Panc1 (cell line): Measurements from ENCODE around the gene PTGES3. TPM values are rescaled to one million over a fixed set of nuclear protein-coding genes. Genes with fewer than 3 reads are reported as not detected.

ENCODE experiments used
- ATAC-seq: fragments of 200-7000 bp; cut with Tn5 transposase; 2 replicates; pipeline ENCODE4 v1.9.1; 2020; ENCODE audit warnings: mild to moderate bottlenecking, moderate library complexity
- Bru-seq: library from RNA; stranded (reverse); fragments of 400-500 nt; gene quantifications from one replicate; lab custom pipeline; 2021; lab: Mats Ljungman, UMichigan
- BruChase-seq, 2 experiments: library from RNA; stranded (reverse); fragments of 400-500 nt; gene quantifications; one replicate each; lab custom pipeline; 2021; lab: Mats Ljungman, UMichigan
- BruUV-seq: library from RNA; stranded (reverse); fragments of 400-500 nt; replicated peaks from 2 replicates; lab custom pipeline; 2021; lab: Mats Ljungman, UMichigan
- CTCF ChIA-PET: fragments of 300-600 bp; sonication (Branson Sonifier 250); formaldehyde crosslinking; loops from one replicate; lab custom pipeline; 2022; ENCODE audit warnings: antibody characterized with exemption; lab: Charles Lee
- POLR2A ChIA-PET: fragments of 300-600 bp; sonication (Branson Sonifier 250); formaldehyde crosslinking; loops from one replicate; lab custom pipeline; 2022; ENCODE audit warnings: antibody characterized with exemption; lab: Charles Lee
- DNase-seq: peaks from one replicate; pipeline ENCODE4 v3.0.0-alpha.2; 2010; ENCODE audit warnings: low read depth, low spot score
- H3K27ac ChIP-seq: 2 replicates; pipeline ENCODE4 v1.5.1; 2011; ENCODE audit warnings: mild to moderate bottlenecking, low read length, inconsistent platforms
- H3K27me3 ChIP-seq: fragments of 200-500 bp; sonication (Bioruptor generic); 2 replicates; pipeline ENCODE4 v1.6.0; 2014; ENCODE audit warnings: low read length, inconsistent platforms; ENCODE audit not compliant: control insufficient read depth, insufficient read depth
- H3K36me3 ChIP-seq: fragments of 200-500 bp; sonication (Bioruptor generic); 2 replicates; pipeline ENCODE4 v1.5.1; 2014; ENCODE audit warnings: inconsistent platforms, mild to moderate bottlenecking, low read length, moderate library complexity; ENCODE audit not compliant: control insufficient read depth, insufficient read depth
- H3K4me1 ChIP-seq: 2 replicates; pipeline ENCODE4 v1.5.1; 2011; ENCODE audit warnings: inconsistent platforms, mild to moderate bottlenecking, low read length, moderate library complexity; ENCODE audit not compliant: control insufficient read depth, insufficient read depth
- H3K4me3 ChIP-seq, 2 experiments: 2 replicates each; pipeline ENCODE4 v1.5.1; 2011 to 2012; ENCODE audit warnings: low read depth in 2 of 2, low read length in 2 of 2, mild to moderate bottlenecking in 2 of 2, inconsistent platforms in 1 of 2, moderate library complexity in 1 of 2
- H3K9me3 ChIP-seq: fragments of 200-500 bp; sonication (Bioruptor generic); 2 replicates; pipeline ENCODE4 v1.5.1; 2014; ENCODE audit warnings: low read depth, mild to moderate bottlenecking, inconsistent platforms, low read length, moderate library complexity; ENCODE audit not compliant: control insufficient read depth, insufficient read depth
- POLR2AphosphoS5 ChIP-seq: IDR thresholded peaks from 2 replicates; pipeline ENCODE4 v1.6.1; 2012; ENCODE audit warnings: mild to moderate bottlenecking, low read depth, low read length, moderate library complexity
- SIN3A ChIP-seq: IDR thresholded peaks from 2 replicates; pipeline ENCODE4 v1.6.1; 2012; ENCODE audit warnings: low read depth, mild to moderate bottlenecking, low read length, moderate library complexity, borderline replicate concordance; ENCODE audit not compliant: insufficient read depth
- TCF7L2 ChIP-seq: IDR thresholded peaks from 2 replicates; pipeline ENCODE4 v1.6.1; 2011; ENCODE audit warnings: mild to moderate bottlenecking, low read depth, low read length, inconsistent platforms
- in situ Hi-C: cut with HindIII; loops from 2 replicates; pipeline ENCODE4 v1.10.0; 2016; ENCODE audit warnings: low sequenced_read_pairs, low pct_unique_long_range_greater_than_20kb
- intact Hi-C: fragments of 100-400 bp; cut with micrococcal nuclease; formaldehyde crosslinking; loops from one replicate; pipeline ENCODE4 v1.10.0; 2022; ENCODE audit not compliant: unreplicated experiment
- long read RNA-seq: library from polyadenylated mRNA; unstranded; transcript quantifications from one replicate; pipeline ENCODE4 v2.0.0, GENCODE V29; 2021; ENCODE audit not compliant: unreplicated experiment
- polyA plus RNA-seq: library from polyadenylated mRNA; unstranded; fragments of >200 nt; gene quantifications from one replicate; pipeline ENCODE4 v1.2.1, GENCODE V29; 2012; ENCODE audit warnings: missing spikeins; ENCODE audit not compliant: insufficient read length
- total RNA-seq: library from RNA; stranded (reverse); gene quantifications from one replicate; pipeline ENCODE4 v1.2.1, GENCODE V29; 2021; ENCODE audit not compliant: unreplicated experiment
- TF ChIP-seq, protein P1 (sequence below), 2 experiments: IDR thresholded peaks; 2 replicates each; pipeline ENCODE4 v1.6.1; 2011 to 2012; ENCODE audit warnings: low read depth in 2 of 2, control low read depth in 1 of 2, low read length in 1 of 2, mild to moderate bottlenecking in 1 of 2, moderate library complexity in 1 of 2; ENCODE audit not compliant: insufficient read depth in 1 of 2
- TF ChIP-seq, protein P2 (sequence below): fragments of 450-650 bp; IDR thresholded peaks from 2 replicates; pipeline ENCODE4 v1.5.1; 2017; ENCODE audit warnings: mild to moderate bottlenecking

Gene PTGES3, protein sequence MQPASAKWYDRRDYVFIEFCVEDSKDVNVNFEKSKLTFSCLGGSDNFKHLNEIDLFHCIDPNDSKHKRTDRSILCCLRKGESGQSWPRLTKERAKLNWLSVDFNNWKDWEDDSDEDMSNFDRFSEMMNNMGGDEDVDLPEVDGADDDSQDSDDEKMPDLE
- total RNA-seq (339 TPM), Bru-seq, nascent RNA (percentile 97 among the genes with signal in this experiment), BruChase-seq, experiment 1, labeled RNA remaining after a 2-hour chase (percentile 98 among the genes with signal in this experiment), BruChase-seq, experiment 2, labeled RNA remaining after a 6-hour chase (percentile 99 among the genes with signal in this experiment)
- 264 TPM for polyA plus RNA-seq
- long read RNA-seq, transcript PTGES3-202 (7 exons, 1,547 nt), result minor isoform, 24 of 726 reads
- long read RNA-seq, transcript PTGES3-204 (7 exons, 1,017 nt), result minor isoform, 9 of 726 reads
- long read RNA-seq, transcript PTGES3-201 (8 exons, 1,920 nt), result major isoform, 629 of 726 reads
- long read RNA-seq, partial matches to known transcripts, result 7 of 726 reads
- long read RNA-seq, other reads (novel, unspliced or antisense), result 54 of 726 reads

DNA sequence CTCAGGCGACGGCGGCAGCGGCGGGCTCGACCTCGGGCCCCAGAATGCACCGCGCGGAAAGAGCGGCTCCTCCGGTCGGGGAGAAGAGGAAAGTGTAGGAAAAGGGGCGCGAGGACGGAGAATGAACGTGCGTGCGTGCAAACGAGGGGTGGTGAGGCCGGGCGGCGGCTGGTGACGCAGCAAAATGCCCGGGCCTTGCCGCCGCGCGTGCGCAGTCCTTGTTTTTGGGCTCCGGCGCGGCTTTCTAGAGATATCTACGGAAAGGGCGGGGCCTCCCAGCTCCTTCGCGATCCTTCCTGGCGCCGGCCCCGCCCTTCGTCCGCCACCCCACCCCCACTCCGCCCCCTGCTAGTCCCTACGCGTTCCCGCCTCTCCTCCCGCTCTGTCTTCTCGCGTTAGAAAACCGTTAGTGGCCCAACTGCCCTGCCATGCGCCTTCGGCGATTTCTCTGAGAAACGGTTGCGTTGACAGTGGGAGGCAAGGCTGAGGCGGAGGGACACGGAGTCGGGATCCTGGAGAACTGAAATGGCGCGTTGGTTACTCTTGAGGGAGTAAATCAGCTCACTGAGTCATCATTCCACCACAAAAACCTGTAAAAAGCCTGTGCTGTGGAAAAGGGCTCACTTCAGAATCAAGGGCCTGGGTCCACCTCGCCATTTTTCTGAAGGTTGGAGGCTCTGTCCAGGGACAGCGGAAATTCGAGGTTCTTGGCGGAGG lies at the start of gene PTGES3:
Gene PTGES3 (minus strand): TSS at position 156 of the 717 bp plus-strand sequence. CDS start 285 bp downstream, outside the sequence.
- DNase-seq (peak; percentile 92), ATAC-seq (peak; percentile 88)
- CTCF ChIA-PET, result no interaction called here
- TF ChIP-seq, protein P1, sequence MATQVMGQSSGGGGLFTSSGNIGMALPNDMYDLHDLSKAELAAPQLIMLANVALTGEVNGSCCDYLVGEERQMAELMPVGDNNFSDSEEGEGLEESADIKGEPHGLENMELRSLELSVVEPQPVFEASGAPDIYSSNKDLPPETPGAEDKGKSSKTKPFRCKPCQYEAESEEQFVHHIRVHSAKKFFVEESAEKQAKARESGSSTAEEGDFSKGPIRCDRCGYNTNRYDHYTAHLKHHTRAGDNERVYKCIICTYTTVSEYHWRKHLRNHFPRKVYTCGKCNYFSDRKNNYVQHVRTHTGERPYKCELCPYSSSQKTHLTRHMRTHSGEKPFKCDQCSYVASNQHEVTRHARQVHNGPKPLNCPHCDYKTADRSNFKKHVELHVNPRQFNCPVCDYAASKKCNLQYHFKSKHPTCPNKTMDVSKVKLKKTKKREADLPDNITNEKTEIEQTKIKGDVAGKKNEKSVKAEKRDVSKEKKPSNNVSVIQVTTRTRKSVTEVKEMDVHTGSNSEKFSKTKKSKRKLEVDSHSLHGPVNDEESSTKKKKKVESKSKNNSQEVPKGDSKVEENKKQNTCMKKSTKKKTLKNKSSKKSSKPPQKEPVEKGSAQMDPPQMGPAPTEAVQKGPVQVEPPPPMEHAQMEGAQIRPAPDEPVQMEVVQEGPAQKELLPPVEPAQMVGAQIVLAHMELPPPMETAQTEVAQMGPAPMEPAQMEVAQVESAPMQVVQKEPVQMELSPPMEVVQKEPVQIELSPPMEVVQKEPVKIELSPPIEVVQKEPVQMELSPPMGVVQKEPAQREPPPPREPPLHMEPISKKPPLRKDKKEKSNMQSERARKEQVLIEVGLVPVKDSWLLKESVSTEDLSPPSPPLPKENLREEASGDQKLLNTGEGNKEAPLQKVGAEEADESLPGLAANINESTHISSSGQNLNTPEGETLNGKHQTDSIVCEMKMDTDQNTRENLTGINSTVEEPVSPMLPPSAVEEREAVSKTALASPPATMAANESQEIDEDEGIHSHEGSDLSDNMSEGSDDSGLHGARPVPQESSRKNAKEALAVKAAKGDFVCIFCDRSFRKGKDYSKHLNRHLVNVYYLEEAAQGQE (IDR thresholded peaks at IDR 0.05; ENCODE audit: insufficient read depth in 1 of 2, low read depth in 2 of 2, low read length in 1 of 2), result 0 out of 4 replicates have a peak, but pooled peaks of 1 of the 2 experiments have one; percentile 34
- TF ChIP-seq, protein P2, sequence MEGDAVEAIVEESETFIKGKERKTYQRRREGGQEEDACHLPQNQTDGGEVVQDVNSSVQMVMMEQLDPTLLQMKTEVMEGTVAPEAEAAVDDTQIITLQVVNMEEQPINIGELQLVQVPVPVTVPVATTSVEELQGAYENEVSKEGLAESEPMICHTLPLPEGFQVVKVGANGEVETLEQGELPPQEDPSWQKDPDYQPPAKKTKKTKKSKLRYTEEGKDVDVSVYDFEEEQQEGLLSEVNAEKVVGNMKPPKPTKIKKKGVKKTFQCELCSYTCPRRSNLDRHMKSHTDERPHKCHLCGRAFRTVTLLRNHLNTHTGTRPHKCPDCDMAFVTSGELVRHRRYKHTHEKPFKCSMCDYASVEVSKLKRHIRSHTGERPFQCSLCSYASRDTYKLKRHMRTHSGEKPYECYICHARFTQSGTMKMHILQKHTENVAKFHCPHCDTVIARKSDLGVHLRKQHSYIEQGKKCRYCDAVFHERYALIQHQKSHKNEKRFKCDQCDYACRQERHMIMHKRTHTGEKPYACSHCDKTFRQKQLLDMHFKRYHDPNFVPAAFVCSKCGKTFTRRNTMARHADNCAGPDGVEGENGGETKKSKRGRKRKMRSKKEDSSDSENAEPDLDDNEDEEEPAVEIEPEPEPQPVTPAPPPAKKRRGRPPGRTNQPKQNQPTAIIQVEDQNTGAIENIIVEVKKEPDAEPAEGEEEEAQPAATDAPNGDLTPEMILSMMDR, result no peak
- TF ChIP-seq POLR2AphosphoS5 (peak; percentile 93), SIN3A (0 out of 2 replicates have a peak, but pooled peaks have one; percentile 48), TCF7L2 (no peak)
- H3K4me1 ChIP-seq, result no peaks in the 10 kb centered on the region
- intact Hi-C loops (loop anchor here (2.0 kb wide), 1 partner anchor 37 kb away; the partner anchor contains the start of gene NACA), in situ Hi-C loops (no loop called here)
- H3K27ac ChIP-seq, result peak within 1 kb of the TSS; percentile 100
- H3K36me3 ChIP-seq, result peaks cover 9% of the 10 kb centered on the region
- no peaks in the 10 kb centered on the region for H3K9me3 ChIP-seq
- H3K4me3 ChIP-seq, result peak within 1 kb of the TSS; percentile 97 to 99
- BruUV-seq, result no TSS peak
- POLR2A ChIA-PET, result interaction anchor here (0.6 to 0.7 kb wide), 2 partner anchors 31 to 35 kb away, joined by 5 to 9 read pairs; no protein-coding TSS in a partner anchor
- H3K27me3 ChIP-seq, result no peaks in the 10 kb centered on the region

DNA sequence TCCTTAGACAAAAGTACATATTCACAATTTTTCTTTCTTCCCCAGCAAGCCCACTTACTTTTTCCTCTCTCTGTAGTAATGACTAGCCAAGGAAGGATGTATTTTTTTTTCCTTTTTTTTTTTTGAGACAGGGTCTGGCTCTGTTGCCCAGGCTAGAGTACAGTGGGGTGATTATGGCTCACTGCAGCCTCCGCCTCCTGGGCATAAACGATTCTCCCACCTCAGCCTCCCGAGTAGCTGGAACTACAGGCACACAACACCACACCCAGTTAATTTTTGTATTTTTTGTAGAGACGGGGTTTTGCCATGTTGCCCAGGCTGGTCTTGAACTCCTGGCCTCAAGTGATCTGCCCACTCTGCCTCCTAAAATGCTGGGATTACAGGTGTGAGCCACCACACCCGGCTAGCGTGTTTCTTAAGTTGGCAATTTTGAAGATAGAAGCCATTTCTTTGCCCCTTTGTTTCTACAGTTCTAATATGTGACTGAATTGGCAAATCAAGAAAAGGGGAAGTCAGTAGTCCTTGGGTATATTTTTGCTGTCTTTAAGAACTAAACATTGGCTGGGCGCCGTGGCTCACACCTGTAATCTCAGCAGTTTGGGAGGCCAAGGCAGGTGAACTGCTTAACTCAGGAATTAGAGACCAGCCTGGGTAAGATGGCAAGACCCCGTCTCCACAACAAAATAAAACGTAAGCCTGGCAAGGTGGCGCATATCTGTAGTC lies 40.2 kb upstream of the PTGES3 start:
- CTCF ChIA-PET, result no interaction called here

More for the DNA sequence above, 40.2 kb upstream of the PTGES3 start:
- no TSS peak for BruUV-seq
- in situ Hi-C loops (no loop called here), intact Hi-C loops (no loop called here)
- H3K36me3 ChIP-seq, result peaks cover 14% of the 10 kb centered on the region
- TF ChIP-seq, protein P1 (IDR thresholded peaks at IDR 0.05; ENCODE audit: insufficient read depth in 1 of 2, low read depth in 2 of 2, low read length in 1 of 2), result no peak
- TF ChIP-seq, protein P2, result no peak
- no peak for TF ChIP-seq SIN3A
- TF ChIP-seq TCF7L2, result no peak
- TF ChIP-seq POLR2AphosphoS5, result no peak
- H3K27ac ChIP-seq, result no peak overlapping the region
- H3K4me1 ChIP-seq, result peaks cover 5% of the 10 kb centered on the region; the same call in 1 of the 2 replicates
- ATAC-seq (no peak), DNase-seq (no peak)
- no peaks in the 10 kb centered on the region for H3K9me3 ChIP-seq
- H3K4me3 ChIP-seq, result no peak overlapping the region
- H3K27me3 ChIP-seq, result no peaks in the 10 kb centered on the region
- POLR2A ChIA-PET, result no interaction called here
